Stimulated activated naive CD8-positive, alpha-beta T cell treated with anti-CD3 and anti-CD28 coated beads, Interleukin-15, amount 100 ng/mL, for 72 hours (primary cell): ENCODE results near the gene CDHR5.
A peak's percentile ranks its signal among the peaks of the same experiment; 100 is the strongest.
"Not testable (repeated sequence)": the region's sequence is repeated elsewhere in the genome, so short reads cannot be mapped to it uniquely, and the experiment has no call there.

Source experiments
- ATAC-seq: fragments of 150-1000 bp; cut with Tn5 transposase; 2 replicates; pipeline ENCODE4 v1.10.0; 2021; ENCODE audit warnings: mild to moderate bottlenecking, moderate library complexity
- DNase-seq, 2 donors: peaks; one replicate each; pipeline ENCODE4 v3.0.0; 2021 to 2022
- H3K27ac Mint-ChIP-seq, 2 donors: one replicate each; pipeline ENCODE4 v1.8.0; 2022; ENCODE audit warnings: mild to moderate bottlenecking in 2 of 2, mixed read lengths in 2 of 2, moderate library complexity in 2 of 2
- H3K27me3 Mint-ChIP-seq: one replicate; pipeline ENCODE4 v1.8.0; 2022; ENCODE audit warnings: mixed read lengths
- H3K4me1 Mint-ChIP-seq: one replicate; pipeline ENCODE4 v1.8.0; 2022; ENCODE audit warnings: mild to moderate bottlenecking, mixed read lengths
- H3K4me3 Mint-ChIP-seq, 2 donors: one replicate each; pipeline ENCODE4 v1.8.0; 2022; ENCODE audit warnings: mild to moderate bottlenecking in 2 of 2, mixed read lengths in 2 of 2, moderate library complexity in 1 of 2
- H3K9me3 Mint-ChIP-seq, 2 donors: one replicate each; pipeline ENCODE4 v1.8.0; 2022; ENCODE audit warnings: mixed read lengths in 2 of 2

Gene CDHR5

GRCh38 chr11:654444-654843 lies 29.7 kb upstream of the CDHR5 start:
- not testable (repeated sequence) for H3K27ac Mint-ChIP-seq, H3K27me3 Mint-ChIP-seq

GRCh38 chr11:653837-654236 lies 29.1 kb upstream of the CDHR5 start:
- Mint-ChIP-seq H3K4me3 (no peak overlapping the region), H3K27ac (peak overlapping the region in 1 of 2 donors; percentile 12), H3K4me1 (no peaks in the 10 kb centered on the region), H3K27me3 (no peaks in the 10 kb centered on the region), H3K9me3 (no peaks in the 10 kb centered on the region)
- DNase-seq (no peak), ATAC-seq (no peak)

More at GRCh38 chr11:654444-654843, 29.7 kb upstream of the CDHR5 start:
- not testable (repeated sequence) for H3K4me1 Mint-ChIP-seq, ATAC-seq, H3K4me3 Mint-ChIP-seq, DNase-seq, H3K9me3 Mint-ChIP-seq

DNA sequence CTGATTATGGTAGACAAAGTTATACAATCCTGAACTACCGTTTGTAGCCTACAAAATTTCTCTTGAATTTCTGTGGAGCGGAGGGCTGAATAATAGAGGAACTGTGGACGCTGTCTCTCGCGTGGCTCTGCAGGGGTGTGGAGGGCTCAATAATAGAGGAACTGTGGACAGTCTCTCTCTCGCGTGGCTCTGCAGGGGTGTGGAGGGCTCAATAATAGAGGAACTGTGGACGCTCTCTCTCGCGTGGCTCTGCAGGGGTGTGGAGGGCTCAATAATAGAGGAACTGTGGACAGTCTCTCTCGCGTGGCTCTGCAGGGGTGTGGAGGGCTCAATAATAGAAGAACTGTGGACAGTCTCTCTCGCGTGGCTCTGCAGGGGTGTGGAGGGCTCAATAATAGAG lies 28.4 kb upstream of the CDHR5 start:
- not testable (repeated sequence) for H3K27ac Mint-ChIP-seq, H3K4me1 Mint-ChIP-seq, H3K27me3 Mint-ChIP-seq, H3K9me3 Mint-ChIP-seq, ATAC-seq, H3K4me3 Mint-ChIP-seq, DNase-seq

DNA sequence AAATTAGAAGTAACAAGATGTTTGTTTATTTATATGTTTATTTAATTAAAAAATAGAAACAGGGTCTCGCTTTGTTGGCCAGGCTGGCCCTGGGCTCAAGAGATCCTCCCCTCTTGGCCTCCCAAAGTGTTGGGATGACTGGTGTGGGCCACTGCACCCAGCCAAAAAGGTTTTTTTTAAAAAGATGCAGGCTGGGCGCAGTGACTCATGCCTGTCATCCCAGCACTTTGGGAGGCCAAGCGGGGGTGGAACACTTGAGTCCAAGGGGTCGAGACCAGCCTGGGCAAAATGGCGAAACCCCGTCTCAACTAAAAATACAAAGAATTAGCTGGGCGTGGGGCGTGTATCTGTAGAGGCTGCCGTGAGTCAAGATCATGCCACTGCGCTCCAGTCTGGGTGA lies 25.7 kb upstream of the CDHR5 start:
- H3K27me3 Mint-ChIP-seq = no peaks in the 10 kb centered on the region
- no peaks in the 10 kb centered on the region for H3K9me3 Mint-ChIP-seq
- no peak overlapping the region for H3K4me3 Mint-ChIP-seq
- ATAC-seq = no peak
- peaks cover 3% of the 10 kb centered on the region for H3K4me1 Mint-ChIP-seq
- no peak overlapping the region for H3K27ac Mint-ChIP-seq
- DNase-seq = no peak

- H3K27ac Mint-ChIP-seq, H3K27me3 Mint-ChIP-seq, H3K4me1 Mint-ChIP-seq, H3K9me3 Mint-ChIP-seq, DNase-seq, H3K4me3 Mint-ChIP-seq, ATAC-seq: not testable (repeated sequence)
These were observed 23.0 kb upstream of the CDHR5 start for GRCh38 chr11:647672-648158.

GRCh38 chr11:646214-646613 lies 21.5 kb upstream of the CDHR5 start:
- Mint-ChIP-seq H3K27ac (no peak overlapping the region), H3K4me1 (peaks cover 12% of the 10 kb centered on the region), H3K9me3 (no peaks in the 10 kb centered on the region), H3K4me3 (no peak overlapping the region), H3K27me3 (no peaks in the 10 kb centered on the region)
- no peak for DNase-seq
- no peak for ATAC-seq

GRCh38 chr11:645536-645935 lies 20.8 kb upstream of the CDHR5 start:
- H3K27ac Mint-ChIP-seq = no peak overlapping the region
- DNase-seq = no peak
- no peaks in the 10 kb centered on the region for H3K9me3 Mint-ChIP-seq
- peaks cover 4% of the 10 kb centered on the region for H3K27me3 Mint-ChIP-seq
- ATAC-seq = no peak
- H3K4me1 Mint-ChIP-seq = peaks cover 16% of the 10 kb centered on the region
- no peak overlapping the region for H3K4me3 Mint-ChIP-seq

DNA sequence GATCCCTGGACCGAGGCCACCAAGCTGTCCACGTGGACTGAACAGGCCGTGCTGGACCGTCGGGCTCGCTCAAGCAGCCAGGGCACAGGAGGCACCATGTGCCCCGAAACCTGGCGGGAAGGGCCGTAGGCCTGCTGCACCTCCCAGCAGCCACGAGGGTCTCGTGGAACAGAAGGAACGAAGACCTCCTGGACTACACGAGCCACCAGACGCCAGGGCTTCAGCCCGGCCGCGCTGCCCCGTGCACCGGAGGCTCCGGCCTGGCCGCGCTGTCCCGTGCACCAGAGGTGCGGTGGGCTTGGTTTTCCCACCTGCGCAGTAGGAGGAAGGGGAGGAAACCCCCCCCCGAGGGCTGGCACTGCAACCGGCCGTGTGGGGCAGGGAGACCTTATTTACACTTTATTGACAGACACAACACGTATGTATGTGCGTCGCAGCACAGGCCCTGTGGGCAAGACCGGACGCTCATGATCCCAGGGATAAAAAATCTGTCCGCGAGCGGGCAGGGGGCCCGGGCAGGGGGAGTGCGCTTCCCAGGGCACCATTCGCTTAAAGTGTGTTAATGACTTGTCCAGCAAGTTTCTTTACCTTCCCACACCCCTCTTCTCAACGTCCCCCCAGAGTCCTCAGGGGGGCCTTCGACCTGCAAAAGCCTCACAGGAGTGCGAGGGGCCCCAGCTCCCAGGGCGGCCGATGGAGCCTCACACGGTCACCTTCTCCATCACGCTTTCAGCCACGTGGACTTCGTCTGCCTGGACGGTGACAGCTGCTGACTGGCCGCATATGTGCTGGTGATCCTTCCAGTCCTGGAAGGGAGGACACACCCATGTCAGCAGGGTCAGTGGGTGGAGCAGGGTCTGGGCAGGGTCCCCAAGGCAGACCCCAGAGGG lies 19.3 kb upstream of the CDHR5 start:
- no peak overlapping the region for H3K4me3 Mint-ChIP-seq
- peak overlapping the region in 1 of 2 donors; percentile 54 for H3K27ac Mint-ChIP-seq
- peaks cover 13% of the 10 kb centered on the region for H3K27me3 Mint-ChIP-seq
- no peak for ATAC-seq
- peaks cover 22% of the 10 kb centered on the region for H3K4me1 Mint-ChIP-seq
- no peak for DNase-seq
- no peaks in the 10 kb centered on the region for H3K9me3 Mint-ChIP-seq

DNA sequence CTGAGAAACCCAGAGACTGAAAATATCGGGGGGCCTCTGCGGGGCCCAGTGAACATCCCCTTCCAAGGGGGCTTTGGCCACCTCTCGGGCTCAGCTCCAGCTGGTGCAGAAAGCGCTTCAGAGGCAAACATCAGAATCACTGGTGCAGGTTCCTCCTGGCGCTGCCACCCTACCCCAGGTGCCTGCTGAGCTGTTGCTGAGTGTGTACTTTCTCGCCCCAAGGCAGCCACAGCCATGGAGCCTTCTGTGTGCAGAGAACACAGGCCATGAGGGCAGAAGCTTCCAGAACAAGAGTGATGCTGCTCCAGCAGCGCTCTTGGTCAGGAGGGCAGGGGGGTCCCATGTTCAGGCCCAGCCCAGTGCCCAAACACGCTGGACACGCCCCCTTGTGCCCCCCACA lies 18.6 kb upstream of the CDHR5 start:
- Mint-ChIP-seq H3K4me3 (no peak overlapping the region), H3K27me3 (peaks cover 20% of the 10 kb centered on the region), H3K9me3 (no peaks in the 10 kb centered on the region), H3K27ac (no peak overlapping the region), H3K4me1 (peaks cover 30% of the 10 kb centered on the region)
- ATAC-seq (no peak), DNase-seq (no peak)

DNA sequence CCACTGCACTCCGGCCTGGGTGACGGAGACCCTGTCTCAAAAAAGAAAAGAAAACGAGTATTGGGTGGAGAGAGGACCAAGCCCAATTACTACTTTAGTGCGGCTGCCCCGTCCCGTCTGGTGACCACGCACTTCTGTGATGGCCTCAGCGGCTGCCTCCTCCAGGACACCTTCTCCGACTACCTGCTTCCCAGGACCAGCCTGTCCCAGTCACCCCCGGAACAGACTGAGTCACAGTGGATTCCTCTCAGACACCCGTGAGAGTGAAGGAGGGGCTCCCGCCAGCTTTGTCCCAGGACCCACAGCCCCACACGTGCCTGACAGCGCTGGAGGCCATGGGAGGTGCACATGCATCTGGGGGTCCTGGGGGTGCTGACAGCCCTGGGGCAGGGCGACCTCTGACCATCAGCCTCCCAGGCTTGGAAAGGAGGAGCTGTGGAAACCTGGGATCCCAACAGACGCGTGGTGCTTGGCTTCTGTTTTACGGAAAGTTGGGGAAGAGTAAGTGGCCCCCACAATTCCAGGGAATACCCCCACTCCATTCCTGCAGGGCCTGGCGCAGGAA lies 17.1 kb upstream of the CDHR5 start:
- peaks cover 35% of the 10 kb centered on the region for H3K27me3 Mint-ChIP-seq
- H3K4me3 Mint-ChIP-seq = no peak overlapping the region
- H3K9me3 Mint-ChIP-seq = no peaks in the 10 kb centered on the region
- no peak for DNase-seq
- H3K27ac Mint-ChIP-seq = no peak overlapping the region
- ATAC-seq = no peak
- H3K4me1 Mint-ChIP-seq = peaks cover 40% of the 10 kb centered on the region

DNA sequence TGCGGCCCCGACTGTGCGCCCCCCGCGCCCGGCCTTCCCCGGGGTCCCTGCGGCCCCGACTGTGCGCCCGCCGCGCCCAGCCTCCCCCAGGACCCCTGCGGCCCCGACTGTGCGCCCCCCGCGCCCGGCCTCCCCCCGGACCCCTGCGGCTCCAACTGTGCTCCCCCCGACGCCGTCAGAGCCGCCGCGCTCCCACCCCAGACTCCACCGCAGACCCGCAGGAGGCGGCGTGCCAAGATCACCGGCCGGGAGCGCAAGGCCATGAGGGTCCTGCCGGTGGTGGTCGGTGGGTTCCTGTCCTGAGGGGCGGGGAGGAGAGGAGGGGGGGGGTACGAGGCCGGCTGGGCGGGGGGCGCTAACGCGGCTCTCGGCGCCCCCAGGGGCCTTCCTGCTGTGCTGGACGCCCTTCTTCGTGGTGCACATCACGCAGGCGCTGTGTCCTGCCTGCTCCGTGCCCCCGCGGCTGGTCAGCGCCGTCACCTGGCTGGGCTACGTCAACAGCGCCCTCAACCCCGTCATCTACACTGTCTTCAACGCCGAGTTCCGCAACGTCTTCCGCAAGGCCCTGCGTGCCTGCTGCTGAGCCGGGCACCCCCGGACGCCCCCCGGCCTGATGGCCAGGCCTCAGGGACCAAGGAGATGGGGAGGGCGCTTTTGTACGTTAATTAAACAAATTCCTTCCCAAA lies 15.4 kb upstream of the CDHR5 start:
- H3K9me3 Mint-ChIP-seq = no peaks in the 10 kb centered on the region
- DNase-seq (no peak), ATAC-seq (peak; percentile 39)

DNA sequence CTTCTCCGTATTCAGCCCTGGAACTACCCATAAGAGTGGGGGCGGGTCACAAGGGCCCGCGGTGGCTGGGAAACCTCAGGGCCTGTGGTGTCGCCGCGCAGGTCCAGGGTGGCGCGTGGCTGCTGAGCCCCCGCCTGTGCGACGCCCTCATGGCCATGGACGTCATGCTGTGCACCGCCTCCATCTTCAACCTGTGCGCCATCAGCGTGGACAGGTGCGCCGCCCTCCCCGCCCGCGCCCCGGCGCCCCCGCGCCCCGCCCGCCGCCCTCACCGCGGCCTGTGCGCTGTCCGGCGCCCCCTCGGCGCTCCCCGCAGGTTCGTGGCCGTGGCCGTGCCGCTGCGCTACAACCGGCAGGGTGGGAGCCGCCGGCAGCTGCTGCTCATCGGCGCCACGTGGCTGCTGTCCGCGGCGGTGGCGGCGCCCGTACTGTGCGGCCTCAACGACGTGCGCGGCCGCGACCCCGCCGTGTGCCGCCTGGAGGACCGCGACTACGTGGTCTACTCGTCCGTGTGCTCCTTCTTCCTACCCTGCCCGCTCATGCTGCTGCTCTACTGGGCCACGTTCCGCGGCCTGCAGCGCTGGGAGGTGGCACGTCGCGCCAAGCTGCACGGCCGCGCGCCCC lies 14.7 kb upstream of the CDHR5 start:
- H3K4me1 Mint-ChIP-seq = peaks cover 45% of the 10 kb centered on the region
- peak overlapping the region in 1 of 2 donors; percentile 57 for H3K4me3 Mint-ChIP-seq
- DNase-seq (no peak), ATAC-seq (peak; percentile 11)
- H3K9me3 Mint-ChIP-seq = no peaks in the 10 kb centered on the region
- peaks cover 52% of the 10 kb centered on the region for H3K27me3 Mint-ChIP-seq
- no peak overlapping the region for H3K27ac Mint-ChIP-seq

More for the DNA sequence above, 15.4 kb upstream of the CDHR5 start:
- Mint-ChIP-seq H3K27ac (peak overlapping the region in 1 of 2 donors; percentile 54), H3K27me3 (peaks cover 52% of the 10 kb centered on the region), H3K4me3 (peak overlapping the region in 1 of 2 donors; percentile 72), H3K4me1 (peaks cover 45% of the 10 kb centered on the region)

DNA sequence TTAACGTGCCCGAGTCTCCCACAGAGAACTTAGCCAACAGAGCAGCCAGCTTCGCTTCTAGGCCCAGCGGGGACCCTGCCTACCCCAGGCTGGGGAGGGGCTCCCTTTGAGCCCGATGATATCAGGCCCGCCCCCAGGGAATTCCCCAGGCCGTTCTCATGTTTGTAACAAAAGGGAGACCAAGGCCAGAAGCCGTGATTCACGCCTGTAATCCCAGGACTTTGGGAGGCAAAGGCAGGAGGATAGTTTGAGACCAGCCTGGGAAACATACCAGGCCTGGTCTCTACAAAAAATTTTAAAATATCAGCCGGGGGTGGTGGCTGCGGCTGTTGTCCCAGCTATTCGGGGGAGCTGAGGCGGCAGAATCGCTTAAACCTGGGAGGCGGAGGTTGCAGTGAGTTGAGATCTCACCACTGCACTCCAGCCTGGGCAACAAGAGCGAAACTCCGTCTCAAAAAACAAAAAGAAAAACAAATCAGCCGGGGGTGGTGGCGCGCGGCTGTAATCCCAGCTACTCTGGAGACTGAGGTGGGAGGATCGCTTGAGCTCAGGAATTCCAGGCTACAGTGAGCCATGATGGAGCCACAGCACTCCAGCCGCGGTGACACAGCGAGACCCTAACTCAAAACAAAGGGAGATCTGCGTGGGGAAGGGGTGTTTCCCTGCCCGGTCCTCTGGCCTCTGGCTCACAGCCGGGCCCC lies 14.0 kb upstream of the CDHR5 start:
- ATAC-seq (no peak), DNase-seq (no peak)
- H3K27ac Mint-ChIP-seq = no peak overlapping the region
- H3K4me3 Mint-ChIP-seq = peak overlapping the region in 1 of 2 donors; percentile 57
- peaks cover 45% of the 10 kb centered on the region for H3K4me1 Mint-ChIP-seq
- H3K27me3 Mint-ChIP-seq = peaks cover 52% of the 10 kb centered on the region
- H3K9me3 Mint-ChIP-seq = no peaks in the 10 kb centered on the region

DNA sequence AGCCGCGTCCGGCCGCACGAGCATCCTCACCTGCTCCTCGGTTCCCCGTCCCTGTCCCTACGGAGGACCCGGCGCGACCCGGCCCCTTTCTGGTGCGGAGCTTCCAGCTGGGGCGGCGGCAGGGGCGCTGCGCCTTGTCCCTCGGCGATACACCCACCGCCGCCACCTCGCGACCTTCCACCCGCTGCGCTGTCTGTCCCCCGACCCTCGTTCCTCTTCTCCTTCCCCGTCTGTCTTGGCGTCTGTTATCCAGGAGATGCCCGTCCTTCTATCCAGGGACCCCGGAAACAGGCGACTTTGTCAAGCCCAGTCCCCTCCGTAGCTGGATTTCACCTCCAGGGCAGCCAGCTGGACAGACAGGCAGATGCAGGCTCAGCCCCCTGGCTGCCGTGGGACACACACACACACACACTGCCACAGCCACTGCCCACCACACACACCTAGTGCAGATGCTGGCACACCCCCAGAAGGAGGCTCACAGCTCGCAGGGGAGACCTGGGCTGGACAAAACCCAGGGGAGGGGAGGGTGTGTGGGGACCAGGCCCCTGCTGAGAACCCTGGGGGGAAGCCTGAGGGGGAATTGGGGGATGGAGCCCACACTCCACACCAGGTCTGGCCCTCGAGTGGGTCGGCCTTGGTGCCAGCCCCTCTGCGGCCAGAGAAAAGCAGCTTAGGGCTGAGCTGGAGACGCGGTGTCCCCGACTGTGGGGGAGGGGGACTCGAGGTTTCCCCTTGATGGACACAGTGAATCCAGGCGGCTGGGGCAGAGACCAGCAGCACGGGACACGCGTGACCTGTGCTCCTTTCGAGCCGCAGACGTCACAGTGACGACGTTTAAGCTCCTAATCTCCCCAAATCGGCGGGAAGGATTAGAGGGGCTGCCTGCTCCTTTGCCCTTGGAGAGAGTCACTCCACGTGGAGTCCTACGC lies 13.1 kb upstream of the CDHR5 start:
- H3K27me3 Mint-ChIP-seq = peaks cover 52% of the 10 kb centered on the region
- ATAC-seq (no peak), DNase-seq (no peak)
- H3K9me3 Mint-ChIP-seq = no peaks in the 10 kb centered on the region
- peaks cover 44% of the 10 kb centered on the region for H3K4me1 Mint-ChIP-seq
- H3K27ac Mint-ChIP-seq = peak overlapping the region in 1 of 2 donors; percentile 62
- peak overlapping the region; percentile 47 to 81 for H3K4me3 Mint-ChIP-seq
